Measurements from ENCODE around the gene TAOK1. TPM values are rescaled to one million over a fixed set of nuclear protein-coding genes. Genes with fewer than 3 reads are reported as not detected.

The TAOK1 gene
- total RNA-seq, 1 experiment from 2014 or later, result 85.5 TPM

DNA sequence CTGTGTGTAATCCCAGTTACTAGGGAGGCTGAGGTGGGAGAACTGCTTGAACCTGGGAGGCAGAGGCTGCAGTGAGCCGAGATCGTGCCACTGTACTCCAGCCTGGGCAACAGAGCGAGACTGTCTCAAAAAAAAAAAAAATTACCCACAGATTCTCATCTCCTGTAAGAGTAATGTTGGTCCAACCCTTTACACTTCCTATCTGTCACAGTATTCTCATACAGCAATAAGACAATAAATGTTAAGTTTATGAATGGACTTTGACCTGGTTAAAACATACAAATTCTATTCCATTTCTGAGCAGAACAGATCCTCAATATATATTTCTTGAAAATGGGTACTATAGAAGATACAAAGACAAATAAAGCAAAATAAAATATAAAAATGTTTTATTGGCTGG is 30.4 kb upstream of the TAOK1 start:
- Histone ChIP-seq H3K9me3 (ENCODE audit: low read depth, low read length, poor library complexity, severe bottlenecking) (no peaks in the 10 kb centered on the region), H3K27me3 (replicated peaks; ENCODE audit: insufficient read depth, low read depth, low read length, poor library complexity) (no peaks in the 10 kb centered on the region), H3K36me3 (ENCODE audit: insufficient read depth, low read length, poor library complexity, severe bottlenecking) (no peaks in the 10 kb centered on the region), H3K4me3 (ENCODE audit: low read depth, low read length, poor library complexity, severe bottlenecking) (no peak overlapping the region), H3K4me1 (ENCODE audit: insufficient read depth, low read length, poor library complexity, severe bottlenecking) (no peaks in the 10 kb centered on the region), H3K27ac (ENCODE audit: low read depth, low read length, poor library complexity, severe bottlenecking) (no peak overlapping the region)
- no peak for DNase-seq (ENCODE audit: low spot score)
- no TSS peak for BruUV-seq (replicated peaks)
- intact Hi-C loops (cut with micrococcal nuclease; ENCODE audit: unreplicated experiment), result no loop called here
- ChIA-PET POLR2A (ENCODE audit: low non-redundant PET) (no interaction called here), CTCF (no interaction called here)
- no peak for TF ChIP-seq EZH2 (IDR thresholded peaks at IDR 0.05; ENCODE audit: borderline replicate concordance, low read depth, low read length, poor library complexity, severe bottlenecking)
- TF ChIP-seq, protein P1, sequence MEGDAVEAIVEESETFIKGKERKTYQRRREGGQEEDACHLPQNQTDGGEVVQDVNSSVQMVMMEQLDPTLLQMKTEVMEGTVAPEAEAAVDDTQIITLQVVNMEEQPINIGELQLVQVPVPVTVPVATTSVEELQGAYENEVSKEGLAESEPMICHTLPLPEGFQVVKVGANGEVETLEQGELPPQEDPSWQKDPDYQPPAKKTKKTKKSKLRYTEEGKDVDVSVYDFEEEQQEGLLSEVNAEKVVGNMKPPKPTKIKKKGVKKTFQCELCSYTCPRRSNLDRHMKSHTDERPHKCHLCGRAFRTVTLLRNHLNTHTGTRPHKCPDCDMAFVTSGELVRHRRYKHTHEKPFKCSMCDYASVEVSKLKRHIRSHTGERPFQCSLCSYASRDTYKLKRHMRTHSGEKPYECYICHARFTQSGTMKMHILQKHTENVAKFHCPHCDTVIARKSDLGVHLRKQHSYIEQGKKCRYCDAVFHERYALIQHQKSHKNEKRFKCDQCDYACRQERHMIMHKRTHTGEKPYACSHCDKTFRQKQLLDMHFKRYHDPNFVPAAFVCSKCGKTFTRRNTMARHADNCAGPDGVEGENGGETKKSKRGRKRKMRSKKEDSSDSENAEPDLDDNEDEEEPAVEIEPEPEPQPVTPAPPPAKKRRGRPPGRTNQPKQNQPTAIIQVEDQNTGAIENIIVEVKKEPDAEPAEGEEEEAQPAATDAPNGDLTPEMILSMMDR (conservative IDR thresholded peaks at IDR 0.05; ENCODE audit: low read depth, low read length), result no peak

- POLR2A ChIA-PET (ENCODE audit: low non-redundant PET), result interaction anchor here (0.8 kb wide), 1 partner anchor 70 kb away, joined by 3 read pairs; no protein-coding TSS in a partner anchor
- H3K27ac ChIP-seq (ENCODE audit: low read depth, low read length, poor library complexity, severe bottlenecking), result no peak overlapping the region
- no peak for TF ChIP-seq EZH2 (IDR thresholded peaks at IDR 0.05; ENCODE audit: borderline replicate concordance, low read depth, low read length, poor library complexity, severe bottlenecking)
- TF ChIP-seq, protein P1 (conservative IDR thresholded peaks at IDR 0.05; ENCODE audit: low read depth, low read length), result no peak
- DNase-seq (ENCODE audit: low spot score), result no peak
- no TSS peak for BruUV-seq (replicated peaks)
- H3K4me3 ChIP-seq (ENCODE audit: low read depth, low read length, poor library complexity, severe bottlenecking), result no peak overlapping the region
- CTCF ChIA-PET, result interaction anchor here (0.6 kb wide), 1 partner anchor 464 kb away, joined by 3 read pairs; no protein-coding TSS in a partner anchor
- H3K4me1 ChIP-seq (ENCODE audit: insufficient read depth, low read length, poor library complexity, severe bottlenecking), result no peaks in the 10 kb centered on the region
- no peaks in the 10 kb centered on the region for H3K27me3 ChIP-seq (replicated peaks; ENCODE audit: insufficient read depth, low read depth, low read length, poor library complexity)
- no peaks in the 10 kb centered on the region for H3K36me3 ChIP-seq (ENCODE audit: insufficient read depth, low read length, poor library complexity, severe bottlenecking)
- intact Hi-C loops (cut with micrococcal nuclease; ENCODE audit: unreplicated experiment), result no loop called here
- no peaks in the 10 kb centered on the region for H3K9me3 ChIP-seq (ENCODE audit: low read depth, low read length, poor library complexity, severe bottlenecking)
These were observed 26.4 kb upstream of the TAOK1 start for GRCh38 chr17:29363716-29364115.

- CTCF ChIA-PET, result no interaction called here
- intact Hi-C loops (cut with micrococcal nuclease; ENCODE audit: unreplicated experiment), result no loop called here
- DNase-seq (ENCODE audit: low spot score), result no peak
These were observed 25.5 kb upstream of the TAOK1 start for GRCh38 chr17:29364691-29365090.

More at GRCh38 chr17:29364691-29365090, 25.5 kb upstream of the TAOK1 start:
- TF ChIP-seq EZH2 (IDR thresholded peaks at IDR 0.05; ENCODE audit: borderline replicate concordance, low read depth, low read length, poor library complexity, severe bottlenecking), result no peak
- TF ChIP-seq, protein P1 (conservative IDR thresholded peaks at IDR 0.05; ENCODE audit: low read depth, low read length), result no peak
- no peaks in the 10 kb centered on the region for H3K36me3 ChIP-seq (ENCODE audit: insufficient read depth, low read length, poor library complexity, severe bottlenecking)
- H3K27me3 ChIP-seq (replicated peaks; ENCODE audit: insufficient read depth, low read depth, low read length, poor library complexity), result no peaks in the 10 kb centered on the region
- H3K9me3 ChIP-seq (ENCODE audit: low read depth, low read length, poor library complexity, severe bottlenecking), result no peaks in the 10 kb centered on the region
- POLR2A ChIA-PET (ENCODE audit: low non-redundant PET), result interaction anchor here (0.8 kb wide), 1 partner anchor 71 kb away, joined by 3 read pairs; no protein-coding TSS in a partner anchor
- BruUV-seq (replicated peaks), result no TSS peak
- no peak overlapping the region for H3K4me3 ChIP-seq (ENCODE audit: low read depth, low read length, poor library complexity, severe bottlenecking)
- no peaks in the 10 kb centered on the region for H3K4me1 ChIP-seq (ENCODE audit: insufficient read depth, low read length, poor library complexity, severe bottlenecking)
- no peak overlapping the region for H3K27ac ChIP-seq (ENCODE audit: low read depth, low read length, poor library complexity, severe bottlenecking)
